Measurements from ENCODE around the gene ASIC4. TPM values are rescaled to one million over a fixed set of nuclear protein-coding genes. Genes with fewer than 3 reads are reported as not detected.

The ASIC4 gene
- total and polyA plus RNA-seq, 9 of the 15 experiments (the other 6 are each of a cell fraction or from before 2014, with no cell fraction given): 0.07 to 19.2 (median 4.8) TPM

DNA sequence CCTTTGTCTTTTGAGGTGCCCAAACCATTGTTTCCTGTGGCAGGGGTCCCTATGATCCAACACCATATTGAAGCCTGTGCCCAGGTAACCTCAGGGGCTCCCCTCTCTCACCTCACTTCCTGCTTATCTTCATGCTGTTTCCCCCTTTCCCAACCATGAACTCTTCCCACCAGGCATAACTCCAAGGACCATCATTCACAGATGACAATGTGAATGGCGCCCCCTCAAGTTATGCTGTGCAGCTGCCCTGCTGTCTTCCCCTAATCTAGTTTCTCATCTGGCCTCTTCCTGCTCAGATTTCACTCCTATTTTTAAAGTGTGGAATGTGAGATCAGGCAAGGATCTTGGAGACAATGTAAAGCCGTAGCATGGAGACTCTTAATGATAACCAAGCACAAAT is 14.1 kb upstream of the ASIC4 start (continued):
- TF ChIP-seq HDGF (IDR thresholded peaks at IDR 0.05) (no peak), TCF3 (CRISPR knock-in tag; IDR thresholded peaks at IDR 0.05) (0 out of 2 replicates have a peak, but pooled peaks have one; percentile 25), FOXK2 (conservative IDR thresholded peaks at IDR 0.05 in 1 of 2, IDR thresholded peaks at IDR 0.05 in 1 of 2; ENCODE audit: low read depth in 2 of 2) (peak in 1 of 2 experiments; percentile 77; a peak in 2 of 4 replicates), BRF2 (IDR thresholded peaks at IDR 0.05; ENCODE audit: borderline replicate concordance, insufficient read depth, insufficient read length) (no peak), PTBP1 (IDR thresholded peaks at IDR 0.05; ENCODE audit: low read depth, low read length) (no peak), MTA3 (IDR thresholded peaks at IDR 0.05; ENCODE audit: borderline replicate concordance) (peak; percentile 44; the same call in 1 of the 2 replicates), NELFE (IDR thresholded peaks at IDR 0.05; ENCODE audit: insufficient read depth, insufficient read length) (no peak), STAT6 (CRISPR knock-in tag; IDR thresholded peaks at IDR 0.05) (no peak), PYGO2 (tag; IDR thresholded peaks at IDR 0.05) (no peak), NFE2L1 (tag; IDR thresholded peaks at IDR 0.05; ENCODE audit: borderline replicate concordance, low read depth) (no peak), SFPQ (IDR thresholded peaks at IDR 0.05; ENCODE audit: low read depth, low read length) (no peak), TEAD1 (CRISPR knock-in tag; IDR thresholded peaks at IDR 0.05) (no peak), HNRNPUL1 (IDR thresholded peaks at IDR 0.05; ENCODE audit: low read length) (no peak), CBX1 (IDR thresholded peaks at IDR 0.05; ENCODE audit: low read depth) (no peak), ZNF551 (CRISPR knock-in tag; IDR thresholded peaks at IDR 0.05) (no peak)
- TF ChIP-seq, protein P1, sequence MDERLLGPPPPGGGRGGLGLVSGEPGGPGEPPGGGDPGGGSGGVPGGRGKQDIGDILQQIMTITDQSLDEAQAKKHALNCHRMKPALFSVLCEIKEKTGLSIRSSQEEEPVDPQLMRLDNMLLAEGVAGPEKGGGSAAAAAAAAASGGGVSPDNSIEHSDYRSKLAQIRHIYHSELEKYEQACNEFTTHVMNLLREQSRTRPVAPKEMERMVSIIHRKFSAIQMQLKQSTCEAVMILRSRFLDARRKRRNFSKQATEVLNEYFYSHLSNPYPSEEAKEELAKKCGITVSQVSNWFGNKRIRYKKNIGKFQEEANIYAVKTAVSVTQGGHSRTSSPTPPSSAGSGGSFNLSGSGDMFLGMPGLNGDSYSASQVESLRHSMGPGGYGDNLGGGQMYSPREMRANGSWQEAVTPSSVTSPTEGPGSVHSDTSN (CRISPR knock-in tag; IDR thresholded peaks at IDR 0.05; ENCODE audit: low read depth): no peak
- TF ChIP-seq, protein P1 (tag; conservative IDR thresholded peaks at IDR 0.05; ENCODE audit: low read depth): peak; percentile 80
- TF ChIP-seq, protein P2, sequence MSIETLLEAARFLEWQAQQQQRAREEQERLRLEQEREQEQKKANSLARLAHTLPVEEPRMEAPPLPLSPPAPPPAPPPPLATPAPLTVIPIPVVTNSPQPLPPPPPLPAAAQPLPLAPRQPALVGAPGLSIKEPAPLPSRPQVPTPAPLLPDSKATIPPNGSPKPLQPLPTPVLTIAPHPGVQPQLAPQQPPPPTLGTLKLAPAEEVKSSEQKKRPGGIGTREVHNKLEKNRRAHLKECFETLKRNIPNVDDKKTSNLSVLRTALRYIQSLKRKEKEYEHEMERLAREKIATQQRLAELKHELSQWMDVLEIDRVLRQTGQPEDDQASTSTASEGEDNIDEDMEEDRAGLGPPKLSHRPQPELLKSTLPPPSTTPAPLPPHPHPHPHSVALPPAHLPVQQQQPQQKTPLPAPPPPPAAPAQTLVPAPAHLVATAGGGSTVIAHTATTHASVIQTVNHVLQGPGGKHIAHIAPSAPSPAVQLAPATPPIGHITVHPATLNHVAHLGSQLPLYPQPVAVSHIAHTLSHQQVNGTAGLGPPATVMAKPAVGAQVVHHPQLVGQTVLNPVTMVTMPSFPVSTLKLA (conservative IDR thresholded peaks at IDR 0.05): no peak; a peak in 1 of 4 replicates

Measured in K562 (cell line).